NCI-H1105 (cell line): ENCODE measurements around the gene CANX.
"Not testable (repeated sequence)": the region's sequence is repeated elsewhere in the genome, so short reads cannot be mapped to it uniquely, and the experiment has no call there.

Experiments
- DNase-seq: peaks from one replicate; lab custom pipeline; 2025; lab: John Stamatoyannopoulos, UW

CANX gene, protein sequence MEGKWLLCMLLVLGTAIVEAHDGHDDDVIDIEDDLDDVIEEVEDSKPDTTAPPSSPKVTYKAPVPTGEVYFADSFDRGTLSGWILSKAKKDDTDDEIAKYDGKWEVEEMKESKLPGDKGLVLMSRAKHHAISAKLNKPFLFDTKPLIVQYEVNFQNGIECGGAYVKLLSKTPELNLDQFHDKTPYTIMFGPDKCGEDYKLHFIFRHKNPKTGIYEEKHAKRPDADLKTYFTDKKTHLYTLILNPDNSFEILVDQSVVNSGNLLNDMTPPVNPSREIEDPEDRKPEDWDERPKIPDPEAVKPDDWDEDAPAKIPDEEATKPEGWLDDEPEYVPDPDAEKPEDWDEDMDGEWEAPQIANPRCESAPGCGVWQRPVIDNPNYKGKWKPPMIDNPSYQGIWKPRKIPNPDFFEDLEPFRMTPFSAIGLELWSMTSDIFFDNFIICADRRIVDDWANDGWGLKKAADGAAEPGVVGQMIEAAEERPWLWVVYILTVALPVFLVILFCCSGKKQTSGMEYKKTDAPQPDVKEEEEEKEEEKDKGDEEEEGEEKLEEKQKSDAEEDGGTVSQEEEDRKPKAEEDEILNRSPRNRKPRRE

DNA sequence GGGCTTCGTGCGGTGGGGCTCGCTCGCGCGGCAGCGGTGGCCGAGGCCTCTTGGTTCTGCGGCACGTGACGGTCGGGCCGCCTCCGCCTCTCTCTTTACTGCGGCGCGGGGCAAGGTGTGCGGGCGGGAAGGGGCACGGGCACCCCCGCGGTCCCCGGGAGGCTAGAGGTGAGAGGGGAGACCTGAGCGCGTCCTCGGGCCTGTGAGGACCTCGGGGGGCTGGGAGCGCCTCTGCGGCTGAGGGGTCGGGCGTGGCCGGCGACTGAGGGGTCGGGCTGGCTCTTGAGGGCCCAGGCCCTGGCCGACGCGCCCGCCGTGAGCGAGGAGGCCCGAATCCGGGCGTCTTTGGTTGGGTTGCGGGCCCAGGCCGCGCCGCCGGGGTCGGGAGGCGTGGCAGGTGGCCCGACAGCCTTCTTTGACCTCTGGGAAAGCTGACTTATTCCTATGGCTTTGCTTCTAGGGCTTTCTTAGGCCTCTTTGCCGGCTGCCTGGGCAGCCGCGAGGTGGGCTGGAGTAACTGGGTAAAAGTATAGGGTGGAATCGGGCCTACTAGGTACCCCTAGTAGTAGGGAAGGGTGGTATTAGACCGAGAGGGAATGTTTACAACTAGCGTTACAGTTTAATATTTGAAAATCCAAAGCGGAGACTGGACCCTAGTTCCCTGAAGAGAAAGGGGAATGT is at the start of gene CANX:
CANX (plus strand) TSS at position 33 of the 681 bp plus-strand sequence. CDS start 6,715 bp downstream, outside the sequence.
- no peak for DNase-seq

DNA sequence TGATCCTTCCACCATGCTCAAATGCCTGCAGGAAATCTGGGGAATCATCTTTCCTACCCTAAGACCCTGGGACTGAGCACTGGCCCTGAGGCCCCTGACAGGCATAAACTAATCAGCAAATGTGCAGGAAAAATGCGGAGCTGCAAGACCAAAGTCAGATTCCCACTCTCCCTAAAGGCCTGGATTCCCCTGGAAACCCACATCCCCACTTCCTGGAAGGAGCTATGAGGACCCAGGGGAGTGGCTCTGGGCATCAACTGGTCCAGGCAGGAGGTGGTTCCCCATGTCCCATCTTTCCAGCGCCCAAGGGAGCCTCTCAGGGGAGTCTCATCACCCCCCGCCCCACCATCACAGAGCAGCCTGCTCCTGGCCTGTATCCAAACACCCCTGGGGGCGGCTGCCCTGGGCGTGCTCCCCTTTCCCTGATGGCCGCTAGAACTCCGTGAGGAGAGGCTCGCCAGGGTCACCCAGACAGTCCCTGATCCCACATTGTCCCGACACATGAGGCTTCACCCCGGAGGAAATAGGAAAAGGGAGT is 49.5 kb upstream of the CANX start:
- not testable (repeated sequence) for DNase-seq

- DNase-seq, result not testable (repeated sequence)
Observed at GRCh38 chr5:179650245-179650644, 48.5 kb upstream of the CANX start.

- DNase-seq, result not testable (repeated sequence)
Observed at GRCh38 chr5:179653135-179653534, 45.6 kb upstream of the CANX start.

DNA sequence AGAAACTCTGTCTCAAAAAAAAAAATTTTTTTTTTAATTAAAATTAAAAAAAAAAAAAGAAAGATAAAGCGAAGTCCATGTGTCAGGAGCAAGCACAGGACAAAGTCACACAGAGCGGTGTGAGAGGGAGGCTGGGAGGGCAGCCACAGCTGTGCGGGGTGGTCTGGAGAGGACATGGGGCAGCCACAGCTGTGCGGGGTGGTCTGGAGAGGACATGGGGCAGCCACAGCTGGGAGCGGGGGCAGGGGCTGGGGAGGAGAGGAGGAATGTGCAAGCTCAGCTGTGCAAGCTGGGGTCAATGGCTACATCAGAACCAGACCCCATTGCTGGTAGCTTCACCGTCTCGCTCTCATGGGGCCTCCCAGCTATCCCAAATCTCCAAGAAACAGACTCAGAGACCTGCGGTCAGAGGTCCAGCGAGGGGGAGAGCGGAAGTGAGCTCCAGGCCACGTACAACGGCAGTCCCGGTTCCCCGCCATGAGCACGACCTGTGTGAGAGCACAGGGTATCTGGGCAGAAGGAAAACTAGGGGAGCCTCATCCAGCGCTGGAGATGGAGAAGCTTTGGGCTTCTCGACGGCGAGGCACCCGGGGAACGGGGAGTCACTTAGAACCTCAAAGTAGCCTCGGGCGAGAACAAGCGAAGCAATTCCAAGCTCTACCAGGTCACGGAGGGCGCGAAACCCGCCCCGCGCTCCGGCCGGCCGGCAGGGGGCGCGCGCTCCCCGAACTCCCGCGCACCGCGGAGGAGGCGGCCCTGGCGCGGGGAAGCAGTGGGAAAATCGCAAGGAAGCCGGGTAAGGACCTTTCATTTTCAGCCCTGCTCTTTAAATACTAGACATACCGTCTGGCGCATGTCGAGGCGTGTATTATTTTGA is 41.2 kb upstream of the CANX start:
- DNase-seq, result not testable (repeated sequence)

- not testable (repeated sequence) for DNase-seq
Observed at GRCh38 chr5:179658179-179658856, 40.4 kb upstream of the CANX start.

DNA sequence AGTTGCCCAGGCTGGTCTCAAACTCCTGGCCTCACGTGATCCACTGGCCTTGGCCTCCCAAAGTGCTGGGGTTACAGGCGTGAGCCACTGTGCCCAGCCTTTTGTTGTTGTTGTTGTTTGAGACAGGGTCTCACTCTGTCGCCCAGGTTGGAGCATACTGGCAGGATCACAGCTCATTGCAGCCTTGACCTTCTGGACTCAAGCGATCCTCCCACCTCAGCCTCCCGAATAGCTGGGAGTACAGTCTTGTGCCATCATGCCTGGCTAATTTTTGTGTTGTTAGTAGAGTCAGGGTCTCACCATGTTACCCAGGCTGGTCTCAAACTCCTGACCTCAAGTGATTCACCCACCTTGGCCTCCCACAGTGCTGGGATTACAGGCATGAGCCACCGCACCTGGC is 37.1 kb upstream of the CANX start:
- DNase-seq, result not testable (repeated sequence)

- no peak for DNase-seq
Observed at GRCh38 chr5:179668391-179668790, 30.4 kb upstream of the CANX start.

DNA sequence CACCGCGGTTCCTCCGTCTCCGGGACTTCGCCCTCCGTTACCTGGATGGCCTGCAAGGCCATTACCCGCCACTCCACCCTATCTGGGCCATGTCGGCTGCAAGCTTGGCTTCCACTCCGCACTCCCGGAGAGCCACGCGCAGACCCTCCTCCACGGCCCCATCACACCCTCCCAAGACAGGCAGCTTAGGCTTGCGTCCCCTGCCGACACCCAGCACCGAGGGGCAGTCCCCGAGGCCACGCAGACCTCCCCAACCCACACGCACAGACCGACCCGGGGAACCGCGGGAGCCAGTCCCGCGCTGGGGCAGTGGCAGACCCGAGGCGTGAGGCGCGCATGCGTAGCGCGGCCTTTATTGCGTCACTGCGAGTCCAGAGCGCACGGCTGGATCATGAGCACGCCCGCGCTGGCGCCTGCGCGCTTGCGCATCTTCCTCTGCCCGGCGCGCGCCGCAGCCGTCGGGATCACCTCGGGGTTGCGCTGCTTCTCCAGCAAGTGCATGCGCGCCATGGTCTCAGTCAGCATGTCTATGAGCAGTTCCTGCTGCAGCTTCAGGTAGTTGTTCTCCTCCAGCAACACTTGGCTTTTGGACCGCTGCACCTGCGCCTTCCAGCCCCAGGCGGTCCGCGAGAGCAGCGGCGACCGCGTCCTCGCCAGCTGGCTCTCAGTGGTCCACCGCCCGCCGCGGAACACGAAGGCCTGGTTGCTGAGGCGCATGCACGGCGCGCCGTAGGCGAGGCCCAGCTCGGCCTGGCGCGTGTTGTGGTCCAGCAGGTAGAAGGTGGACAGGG is 20.3 kb upstream of the CANX start:
- peak; percentile 84 for DNase-seq

- DNase-seq, result no peak
Observed at GRCh38 chr5:179679014-179679674, 19.6 kb upstream of the CANX start.

DNA sequence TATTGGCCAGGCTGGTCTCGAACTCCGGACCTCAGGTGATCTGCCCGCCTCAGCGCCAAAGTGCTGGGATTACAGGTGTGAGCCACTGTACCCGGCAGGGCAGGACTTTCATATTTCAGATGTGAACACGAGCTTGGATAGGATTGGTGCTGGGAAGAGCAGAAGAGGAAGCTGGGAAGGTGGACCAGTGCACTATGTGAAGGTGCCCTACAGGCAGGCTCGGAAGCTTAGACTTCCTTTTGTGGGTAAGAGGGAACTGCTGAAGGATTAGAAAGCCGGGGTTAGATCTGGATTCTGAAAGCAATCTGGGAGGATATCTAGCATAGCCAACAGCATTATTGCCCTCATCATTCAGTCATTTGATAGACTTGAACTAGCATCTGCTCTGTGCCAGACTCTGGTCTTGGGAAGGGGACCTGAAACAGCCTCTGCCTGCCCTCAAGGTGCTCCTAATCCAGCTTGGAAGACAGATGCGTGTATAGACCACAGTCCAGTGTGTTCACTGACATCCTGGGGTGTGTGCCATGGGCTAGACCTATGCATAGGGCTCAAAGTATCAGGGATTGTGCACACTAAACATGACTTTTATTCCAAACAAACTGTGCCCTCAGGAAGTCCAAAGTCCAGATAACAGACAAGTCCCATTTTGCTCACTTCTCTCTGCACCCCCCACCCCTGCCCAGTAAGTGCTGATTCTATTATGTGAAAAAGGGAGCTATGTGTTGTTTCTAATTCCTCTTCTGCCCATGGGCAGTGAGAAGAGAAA is 18.6 kb upstream of the CANX start:
- DNase-seq, result no peak

GRCh38 chr5:179680780-179681401 is 17.9 kb upstream of the CANX start, which contains the start of gene CBY3:
TSS of gene CBY3 (minus strand) at chr5:179681034. CDS start at chr5:179680918, 116 bp downstream.
- DNase-seq, result no peak

- not testable (repeated sequence) for DNase-seq
Observed at GRCh38 chr5:179689212-179689611, 9.6 kb upstream of the CANX start.

DNA sequence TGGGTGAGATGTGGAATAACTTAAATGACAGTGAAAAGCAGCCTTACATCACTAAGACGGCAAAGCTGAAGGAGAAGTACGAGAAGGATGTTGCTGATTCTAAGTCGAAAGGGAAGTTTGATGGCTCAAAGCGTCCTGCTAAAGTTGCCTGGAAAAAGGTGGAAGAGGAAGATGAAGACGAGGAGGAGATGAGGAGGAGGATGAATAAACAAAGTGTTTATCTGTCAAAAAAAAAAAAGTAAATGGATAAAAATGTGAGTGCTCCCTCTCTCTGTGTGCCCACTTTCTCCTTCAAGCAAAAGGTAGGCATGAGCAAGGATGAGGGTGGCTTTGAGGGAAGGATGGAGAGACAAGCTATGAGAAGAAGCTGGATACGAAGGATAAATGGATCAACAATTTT is 4.2 kb upstream of the CANX start:
- DNase-seq, result no peak

GRCh38 chr5:179696603-179697002 is 2.2 kb upstream of the CANX start:
- no peak for DNase-seq

DNA sequence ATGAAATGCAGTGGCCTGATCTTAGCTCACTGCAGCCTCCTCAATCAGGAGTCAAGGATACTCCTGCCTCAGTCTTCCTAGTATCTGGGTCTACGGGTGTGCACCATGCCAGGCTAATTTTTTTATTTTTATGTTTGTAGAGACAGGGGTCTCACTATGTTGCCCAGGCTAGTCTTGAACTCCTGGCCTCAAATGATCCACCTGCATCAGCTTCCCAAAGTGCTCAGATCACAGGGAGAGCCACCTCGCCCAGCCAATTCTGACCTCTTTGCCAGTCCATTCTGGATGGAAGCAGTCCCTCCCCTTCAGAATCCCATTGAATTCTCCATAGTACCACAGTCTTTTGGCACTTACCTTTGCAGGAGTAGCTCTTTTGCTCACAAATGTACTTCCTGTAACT is 1.7 kb upstream of the CANX start:
- no peak for DNase-seq

- DNase-seq, result not testable (repeated sequence)
Observed at GRCh38 chr5:179697543-179697942, 1.2 kb upstream of the CANX start.
